ENCODE measurements around the gene TMEM190. TPM values are rescaled to one million over a fixed set of nuclear protein-coding genes. Genes with fewer than 3 reads are reported as not detected.

The TMEM190 gene
- total RNA-seq, 2 experiments from 2014 or later: not detected

GRCh38 chr19:55368701-55369563 is 7.7 kb upstream of the TMEM190 start:
- no peaks in the 10 kb centered on the region for H3K9me3 Mint-ChIP-seq
- no peak for DNase-seq
- H3K27ac Mint-ChIP-seq: no peak overlapping the region
- CTCF ChIA-PET: interaction anchor here (0.9 to 1.3 kb wide), 3 partner anchors 15 to 57 kb away, joined by 3 read pairs; partner anchors contain the start of gene TMEM238
- no peak overlapping the region for H3K4me3 Mint-ChIP-seq
- H3K4me1 Mint-ChIP-seq: peaks cover 2% of the 10 kb centered on the region
- POLR2A ChIA-PET: no interaction called here
- peaks cover 3% of the 10 kb centered on the region for H3K36me3 Mint-ChIP-seq (ENCODE audit: low read depth)
- peaks cover 46% of the 10 kb centered on the region for H3K27me3 Mint-ChIP-seq

- no peak overlapping the region for H3K27ac Mint-ChIP-seq
- H3K4me3 Mint-ChIP-seq: no peak overlapping the region
- H3K9me3 Mint-ChIP-seq: no peaks in the 10 kb centered on the region
- peaks cover 3% of the 10 kb centered on the region for H3K36me3 Mint-ChIP-seq (ENCODE audit: low read depth)
- ChIA-PET CTCF (interaction anchor here (1.1 kb wide), 1 partner anchor 15 kb away, joined by 3 read pairs; the partner anchor contains the start of gene TMEM238), POLR2A (no interaction called here)
- H3K27me3 Mint-ChIP-seq: peaks cover 46% of the 10 kb centered on the region
- peaks cover 2% of the 10 kb centered on the region for H3K4me1 Mint-ChIP-seq
- no peak for DNase-seq
Measured at GRCh38 chr19:55369653-55370304, 6.8 kb upstream of the TMEM190 start.

- ChIA-PET CTCF (no interaction called here), POLR2A (no interaction called here)
- no peak for DNase-seq
- Mint-ChIP-seq H3K9me3 (no peaks in the 10 kb centered on the region), H3K27me3 (peaks cover 48% of the 10 kb centered on the region), H3K36me3 (ENCODE audit: low read depth) (peaks cover 3% of the 10 kb centered on the region), H3K4me1 (peaks cover 2% of the 10 kb centered on the region), H3K4me3 (no peak within 1 kb of the TSS), H3K27ac (no peak within 1 kb of the TSS)
Measured at GRCh38 chr19:55370305-55370988, 6.2 kb upstream of the TMEM190 start, which contains the start of gene IL11. IL11 (minus strand) TSS chr19:55370463; CDS start chr19:55370310, 153 bp downstream.

GRCh38 chr19:55372316-55373081 is 4.1 kb upstream of the TMEM190 start:
- no peak for DNase-seq
- no peak overlapping the region for H3K4me3 Mint-ChIP-seq
- POLR2A ChIA-PET: no interaction called here
- H3K9me3 Mint-ChIP-seq: no peaks in the 10 kb centered on the region
- no peak overlapping the region for H3K27ac Mint-ChIP-seq
- CTCF ChIA-PET: interaction anchor here (0.6 to 1.4 kb wide), 3 partner anchors 12 to 95 kb away, joined by 3 to 4 read pairs (median 3); partner anchors contain the start of gene TMEM238
- H3K27me3 Mint-ChIP-seq: peaks cover 46% of the 10 kb centered on the region
- peaks cover 2% of the 10 kb centered on the region for H3K4me1 Mint-ChIP-seq
- peaks cover 3% of the 10 kb centered on the region for H3K36me3 Mint-ChIP-seq (ENCODE audit: low read depth)

- ChIA-PET CTCF (interaction anchor here (0.6 to 1.0 kb wide), 2 partner anchors 11 to 94 kb away, joined by 3 read pairs; partner anchors contain the start of gene TMEM238), POLR2A (no interaction called here)
- Mint-ChIP-seq H3K9me3 (no peaks in the 10 kb centered on the region), H3K36me3 (ENCODE audit: low read depth) (peaks cover 3% of the 10 kb centered on the region), H3K27me3 (peaks cover 39% of the 10 kb centered on the region), H3K4me1 (peaks cover 2% of the 10 kb centered on the region), H3K4me3 (no peak overlapping the region), H3K27ac (no peak overlapping the region)
- no peak for DNase-seq
Measured at GRCh38 chr19:55373306-55373992, 3.2 kb upstream of the TMEM190 start.

GRCh38 chr19:55373993-55374757 is 2.5 kb upstream of the TMEM190 start:
- H3K4me1 Mint-ChIP-seq: peaks cover 2% of the 10 kb centered on the region
- CTCF ChIA-PET: no interaction called here
- H3K27ac Mint-ChIP-seq: no peak overlapping the region
- H3K36me3 Mint-ChIP-seq (ENCODE audit: low read depth): peaks cover 3% of the 10 kb centered on the region
- no peak for DNase-seq
- peaks cover 35% of the 10 kb centered on the region for H3K27me3 Mint-ChIP-seq
- H3K9me3 Mint-ChIP-seq: no peaks in the 10 kb centered on the region
- POLR2A ChIA-PET: no interaction called here
- no peak overlapping the region for H3K4me3 Mint-ChIP-seq

GRCh38 chr19:55377356-55378131 is 918 bp downstream of the TMEM190 start:
- ChIA-PET CTCF (no interaction called here), POLR2A (no interaction called here)
- no peak overlapping the region for H3K4me3 Mint-ChIP-seq
- H3K27me3 Mint-ChIP-seq: peaks cover 9% of the 10 kb centered on the region
- no peaks in the 10 kb centered on the region for H3K9me3 Mint-ChIP-seq
- DNase-seq: no peak
- no peak overlapping the region for H3K27ac Mint-ChIP-seq
- H3K4me1 Mint-ChIP-seq: peaks cover 12% of the 10 kb centered on the region
- H3K36me3 Mint-ChIP-seq (ENCODE audit: low read depth): peaks cover 14% of the 10 kb centered on the region

- ChIA-PET CTCF (no interaction called here), POLR2A (no interaction called here)
- H3K27me3 Mint-ChIP-seq: peaks cover 2% of the 10 kb centered on the region
- no peak overlapping the region for H3K4me3 Mint-ChIP-seq
- H3K36me3 Mint-ChIP-seq (ENCODE audit: low read depth): peaks cover 14% of the 10 kb centered on the region
- H3K27ac Mint-ChIP-seq: no peak overlapping the region
- H3K9me3 Mint-ChIP-seq: no peaks in the 10 kb centered on the region
- no peak for DNase-seq
- H3K4me1 Mint-ChIP-seq: peaks cover 21% of the 10 kb centered on the region
Measured at GRCh38 chr19:55379174-55379573, 2.5 kb downstream of the TMEM190 start.

GRCh38 chr19:55382013-55382412 is 5.4 kb downstream of the TMEM190 start:
- ChIA-PET POLR2A (no interaction called here), CTCF (no interaction called here)
- no peak overlapping the region for H3K27ac Mint-ChIP-seq
- no peak for DNase-seq
- H3K4me1 Mint-ChIP-seq: peaks cover 34% of the 10 kb centered on the region
- H3K4me3 Mint-ChIP-seq: peak overlapping the region; percentile 88
- peaks cover 27% of the 10 kb centered on the region for H3K36me3 Mint-ChIP-seq (ENCODE audit: low read depth)
- no peaks in the 10 kb centered on the region for H3K27me3 Mint-ChIP-seq
- H3K9me3 Mint-ChIP-seq: no peaks in the 10 kb centered on the region

GRCh38 chr19:55382522-55383054 is 6.0 kb downstream of the TMEM190 start:
- ChIA-PET POLR2A (interaction anchor here (1.3 kb wide), 1 partner anchor 80 kb away, joined by 3 read pairs; no protein-coding TSS in a partner anchor), CTCF (interaction anchor here (0.8 to 2.0 kb wide), 8 partner anchors 12 to 85 kb away, joined by 3 to 8 read pairs (median 4); no protein-coding TSS in a partner anchor)
- Mint-ChIP-seq H3K4me1 (peaks cover 40% of the 10 kb centered on the region), H3K27me3 (no peaks in the 10 kb centered on the region), H3K36me3 (ENCODE audit: low read depth) (peaks cover 33% of the 10 kb centered on the region), H3K27ac (peak overlapping the region; percentile 95), H3K9me3 (no peaks in the 10 kb centered on the region), H3K4me3 (peak overlapping the region; percentile 88)
- no peak for DNase-seq

Measured in activated CD4-positive, alpha-beta T cell treated with anti-CD3 and anti-CD28 coated beads, Interleukin-2, amount 10 ng/mL, durations not matched to agents 7 days and 5 days (primary cell).